HG03558 (cell line): Measurements from ENCODE around the gene CAD.
A peak's percentile ranks its signal among the peaks of the same experiment; 100 is the strongest.
"Not testable (repeated sequence)": the region's sequence is repeated elsewhere in the genome, so short reads cannot be mapped to it uniquely, and the experiment has no call there.

Experiments used
- ATAC-seq: cut with Tn5 transposase; IDR thresholded peaks from one replicate; pipeline ENCODE4 v1.9.1; 2021; ENCODE audit warnings: moderate number of reproducible peaks; ENCODE audit not compliant: unreplicated experiment; ENCODE audit errors: extremely low read depth

The CAD gene

DNA sequence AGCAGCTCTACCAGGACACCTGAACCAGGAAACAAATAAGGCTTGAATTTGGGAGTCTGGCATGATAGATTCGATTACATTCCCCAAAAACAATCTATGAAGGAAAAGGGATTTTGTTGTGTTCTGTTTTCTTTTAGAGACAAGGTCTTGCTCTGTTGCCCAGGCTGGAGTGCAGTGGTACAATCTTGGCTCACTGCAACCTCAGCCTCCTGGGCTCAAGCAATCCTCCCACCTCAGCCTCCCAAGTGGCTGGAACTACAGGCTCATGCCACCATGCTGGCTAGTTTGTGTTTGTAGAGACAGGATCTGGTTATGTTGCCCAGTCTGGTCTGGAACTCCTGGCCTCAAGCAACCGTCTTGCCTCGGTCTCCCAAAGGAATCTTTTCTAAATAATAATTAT is 19.1 kb upstream of the CAD start:
- ATAC-seq: not testable (repeated sequence)

- ATAC-seq: no peak
Measured at GRCh38 chr2:27198627-27199026, 18.5 kb upstream of the CAD start.

DNA sequence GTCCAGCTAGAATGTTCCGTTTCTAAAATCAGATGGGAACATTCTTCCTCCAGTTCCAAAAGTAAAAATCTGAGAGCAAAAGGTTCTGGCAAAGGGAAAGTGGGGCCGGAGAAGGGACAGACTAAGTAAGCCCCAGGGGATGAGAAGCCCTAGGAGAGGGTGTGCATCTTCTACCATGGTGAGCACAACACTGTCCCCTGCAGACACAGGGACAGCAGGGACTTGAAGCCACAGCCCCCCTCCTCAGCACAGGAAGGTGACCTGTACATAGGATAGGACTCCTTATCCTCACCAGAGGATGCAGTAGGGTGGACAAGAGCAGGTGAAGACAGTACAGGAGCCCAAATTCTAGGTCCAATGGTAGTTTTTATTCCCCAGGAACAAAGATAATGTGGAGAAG is 17.9 kb upstream of the CAD start:
- ATAC-seq: no peak

GRCh38 chr2:27201675-27202074 is 15.5 kb upstream of the CAD start:
- ATAC-seq: no peak

DNA sequence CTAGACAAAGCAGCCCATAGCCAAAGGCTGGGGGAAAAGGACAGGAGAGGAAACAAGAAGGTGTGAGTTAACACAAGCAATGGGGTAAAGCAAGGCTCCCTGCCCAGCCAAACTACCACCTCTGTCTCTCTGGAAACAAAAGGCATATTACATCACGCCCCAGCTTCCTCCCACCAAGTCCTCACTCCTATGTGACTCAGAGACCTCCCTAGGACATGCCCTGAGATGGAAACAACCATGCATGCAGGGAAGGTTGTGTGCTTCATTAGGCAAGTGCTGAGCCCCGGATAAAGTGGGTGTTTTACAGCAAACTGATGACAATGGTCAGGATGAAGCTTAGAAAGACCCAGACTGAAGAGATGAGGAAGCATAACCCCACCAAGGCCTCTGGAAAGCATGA is 14.3 kb upstream of the CAD start:
- ATAC-seq: no peak

DNA sequence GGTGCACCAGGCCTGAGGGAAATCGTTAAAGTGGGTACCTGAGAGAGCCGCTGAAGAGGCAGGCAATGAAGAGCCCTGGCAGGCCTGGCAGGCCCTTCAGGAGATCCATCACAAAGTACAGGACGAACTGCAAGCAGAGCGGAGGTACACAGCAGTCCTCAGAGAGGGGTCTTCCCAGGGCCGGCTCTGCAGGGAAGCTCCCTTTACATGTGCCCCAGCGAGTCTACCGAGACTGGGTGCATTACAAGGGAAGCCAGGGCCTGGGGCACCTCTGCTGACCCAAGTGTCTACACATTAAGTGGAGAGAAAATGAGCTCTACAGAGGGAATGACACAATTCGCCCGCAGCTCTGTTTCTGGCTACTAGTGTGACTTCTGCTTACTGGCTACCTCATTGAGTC is 13.4 kb upstream of the CAD start:
- ATAC-seq: no peak

DNA sequence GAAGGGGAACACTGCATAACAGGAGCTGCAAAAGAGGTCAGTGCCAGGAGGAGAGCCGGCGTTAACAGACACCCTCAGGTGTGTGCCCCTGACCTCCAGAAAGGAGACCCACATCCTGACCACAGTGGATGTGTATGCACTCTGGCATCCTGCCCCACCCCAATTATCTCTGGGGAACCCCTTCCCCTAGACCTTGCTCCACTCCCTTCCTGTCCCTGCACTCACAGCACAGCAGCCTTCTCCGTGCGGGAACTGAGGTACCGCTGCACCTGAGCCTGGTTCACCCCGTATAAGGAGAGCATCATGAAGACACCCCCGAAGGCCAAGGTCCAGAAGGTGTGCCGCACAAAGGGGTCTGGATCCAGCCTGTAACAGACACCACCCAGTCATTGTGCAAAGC is 12.6 kb upstream of the CAD start:
- ATAC-seq: no peak

DNA sequence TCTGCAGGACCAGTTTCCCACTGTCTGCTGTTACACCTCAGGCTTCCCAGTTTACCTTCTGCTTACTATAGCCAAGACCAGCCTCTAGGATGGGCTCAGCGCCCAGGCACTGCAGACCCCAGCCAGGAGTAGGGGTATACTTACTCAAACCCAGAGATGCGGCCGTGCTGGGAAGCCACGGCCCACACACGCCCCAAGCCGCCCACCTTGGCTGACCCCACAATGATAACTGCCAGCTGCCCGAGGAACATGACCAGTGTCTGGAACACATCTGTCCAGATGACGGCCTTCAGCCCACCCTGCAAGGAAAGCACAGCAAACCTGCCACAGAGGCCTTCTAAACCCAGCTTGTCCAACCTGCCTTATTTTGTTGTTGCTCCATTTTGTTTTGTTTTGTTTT is 12.0 kb upstream of the CAD start:
- ATAC-seq: no peak

DNA sequence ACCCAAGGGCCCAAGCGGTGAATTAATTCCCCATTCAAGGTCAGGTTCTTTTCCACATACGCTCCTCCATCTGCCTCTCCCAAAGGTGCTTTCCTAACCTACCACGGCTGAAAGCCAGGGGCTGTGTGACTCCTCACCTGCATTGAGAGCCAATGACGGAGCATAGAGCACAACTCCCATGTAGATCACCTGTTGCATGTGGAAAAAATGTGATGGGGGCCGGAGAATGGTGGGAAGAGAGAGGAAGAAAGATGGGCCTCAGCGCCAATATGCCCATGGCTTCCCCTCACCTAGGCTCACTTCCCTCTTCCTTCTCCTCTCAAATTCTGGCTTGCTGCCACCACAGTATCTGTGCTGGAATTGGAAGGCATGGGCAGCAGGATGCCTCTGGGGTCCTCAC is 10.8 kb upstream of the CAD start:
- no peak for ATAC-seq

- ATAC-seq: no peak
Measured at GRCh38 chr2:27208486-27209050, 8.6 kb upstream of the CAD start.

- ATAC-seq: no peak
Measured at GRCh38 chr2:27209621-27210401, 7.4 kb upstream of the CAD start.

DNA sequence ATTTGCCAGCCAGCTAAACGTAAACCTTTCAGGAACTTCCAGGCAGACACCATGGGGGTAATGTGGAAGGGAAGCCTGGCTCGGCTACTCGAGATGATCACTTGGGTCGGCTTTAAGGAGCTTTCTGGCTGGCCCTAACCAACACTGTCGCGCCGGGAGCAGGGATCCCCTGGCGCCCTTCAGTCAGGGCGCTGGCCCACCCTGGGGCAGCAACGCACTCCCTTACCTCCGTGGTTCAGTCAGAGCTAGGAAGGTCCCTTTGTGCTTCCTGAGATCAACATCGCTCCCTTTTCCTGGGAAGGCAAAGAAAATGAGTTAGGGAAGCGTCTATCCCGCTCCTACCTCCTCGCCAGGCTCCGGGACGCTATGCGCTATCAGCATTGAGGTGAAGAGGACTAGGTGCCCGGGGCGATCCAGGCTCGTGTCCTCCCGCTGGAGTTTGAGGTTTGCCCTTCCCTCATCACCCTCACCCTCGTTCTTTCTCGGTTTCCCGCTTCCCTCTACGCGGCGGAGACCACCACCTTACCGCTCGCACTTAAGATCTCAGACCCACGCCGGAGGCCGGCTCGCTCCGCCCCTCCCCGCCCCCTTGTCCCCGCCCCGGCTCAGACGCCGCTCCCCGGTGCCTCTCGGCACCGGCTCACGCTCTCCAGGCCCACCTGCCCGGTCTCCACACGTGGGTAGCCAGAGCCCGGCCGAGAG is 5.8 kb upstream of the CAD start:
- ATAC-seq: peak; percentile 26

- ATAC-seq: peak; percentile 25
Measured at GRCh38 chr2:27211943-27212625, 5.1 kb upstream of the CAD start, which contains the start of the genes ATRAID and SLC5A6. ATRAID (plus strand) TSS chr2:27212041; CDS start chr2:27212369, 328 bp downstream. SLC5A6 (minus strand) TSS chr2:27212268; CDS start chr2:27207650, 4,618 bp downstream.

DNA sequence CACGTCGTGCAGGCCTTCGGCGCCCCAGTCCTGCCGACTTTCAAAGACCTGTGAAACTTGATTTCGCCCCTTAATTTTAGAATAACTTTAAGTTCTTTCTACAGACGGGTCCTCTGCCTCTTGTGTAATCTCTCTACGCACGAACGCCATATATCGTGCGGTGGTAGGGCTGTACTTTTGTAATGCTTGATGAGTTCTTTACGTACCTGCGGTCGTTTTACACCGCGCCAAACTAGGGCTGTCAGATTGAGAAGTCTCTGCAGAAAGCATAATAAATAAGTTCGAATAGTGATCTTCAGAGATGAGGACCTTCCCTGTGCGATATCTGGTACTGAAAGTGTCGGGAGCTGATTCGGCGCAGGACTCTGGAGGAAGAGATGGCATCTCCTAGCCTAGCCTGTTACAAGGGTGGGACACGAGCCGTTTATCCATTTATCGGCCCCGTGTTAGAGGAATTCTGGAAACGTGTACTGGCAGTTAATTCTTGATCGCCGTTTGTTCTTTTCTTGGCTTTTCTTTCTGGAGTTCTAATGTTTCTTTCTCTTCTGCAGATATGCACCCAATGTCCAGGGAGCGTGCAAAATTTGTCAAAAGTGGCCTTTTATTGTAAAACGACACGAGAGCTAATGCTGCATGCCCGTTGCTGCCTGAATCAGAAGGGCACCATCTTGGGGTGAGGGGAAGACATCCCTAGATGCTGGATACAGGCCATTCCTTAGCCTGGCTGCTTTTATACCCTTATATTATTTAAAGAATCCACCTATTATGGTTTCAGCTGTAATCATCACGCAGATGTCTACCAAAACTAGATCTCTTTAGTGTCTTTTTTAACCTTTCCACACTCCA is 4.3 kb upstream of the CAD start:
- ATAC-seq: no peak

GRCh38 chr2:27214941-27215340 is 2.2 kb upstream of the CAD start:
- no peak for ATAC-seq

DNA sequence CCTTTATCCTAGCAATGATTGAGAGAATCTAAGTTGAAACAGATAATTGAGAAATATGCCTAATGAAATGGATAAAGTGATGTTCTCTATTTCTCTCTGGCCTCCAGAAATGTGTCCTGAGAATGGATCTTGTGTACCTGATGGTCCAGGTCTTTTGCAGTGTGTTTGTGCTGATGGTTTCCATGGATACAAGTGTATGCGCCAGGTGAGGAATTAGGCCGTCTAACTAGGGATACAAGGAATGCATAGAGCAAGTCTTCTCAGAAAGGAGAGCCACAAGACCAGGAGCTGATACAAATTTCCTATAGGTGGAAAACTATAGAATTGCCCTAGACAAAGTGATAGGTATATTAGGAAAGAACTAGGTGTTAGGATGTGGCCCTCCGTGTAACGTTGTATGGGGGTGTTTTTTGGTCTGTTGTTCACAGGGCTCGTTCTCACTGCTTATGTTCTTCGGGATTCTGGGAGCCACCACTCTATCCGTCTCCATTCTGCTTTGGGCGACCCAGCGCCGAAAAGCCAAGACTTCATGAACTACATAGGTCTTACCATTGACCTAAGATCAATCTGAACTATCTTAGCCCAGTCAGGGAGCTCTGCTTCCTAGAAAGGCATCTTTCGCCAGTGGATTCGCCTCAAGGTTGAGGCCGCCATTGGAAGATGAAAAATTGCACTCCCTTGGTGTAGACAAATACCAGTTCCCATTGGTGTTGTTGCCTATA is 592 bp upstream of the CAD start:
- no peak for ATAC-seq

DNA sequence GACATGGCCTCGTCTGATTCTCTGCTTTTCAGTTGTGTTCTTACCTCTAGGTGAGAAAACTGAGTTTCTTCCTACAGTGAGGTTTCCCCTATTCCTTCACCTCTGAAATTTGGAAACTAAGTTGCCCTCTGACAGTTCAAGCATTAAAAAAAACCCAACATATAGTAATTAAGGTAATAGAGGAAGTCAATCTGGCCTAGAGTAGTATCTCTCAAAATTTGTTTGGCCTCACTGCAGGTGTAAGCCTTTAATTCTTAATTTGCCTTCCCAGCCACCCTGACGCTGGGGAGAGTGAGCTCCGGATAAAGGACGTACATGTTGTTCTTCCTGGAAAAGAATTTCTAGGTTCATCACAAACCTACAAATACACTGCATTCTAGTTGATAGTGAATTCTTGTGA is 1.4 kb downstream of the CAD start:
- no peak for ATAC-seq

- no peak for ATAC-seq
Measured at GRCh38 chr2:27219091-27219490, 1.9 kb downstream of the CAD start.

- no peak for ATAC-seq
Measured at GRCh38 chr2:27220091-27220490, 2.9 kb downstream of the CAD start.
